GM06990 (cell line): ENCODE measurements around the gene IFNAR1.

Experiments used
- DNase-seq: peaks from one replicate; pipeline ENCODE4 v3.0.0-alpha.2; 2011; ENCODE audit not compliant: insufficient read length; ENCODE audit errors: extremely low read depth
- H3K27me3 ChIP-seq: replicated peaks from 2 replicates; pipeline ENCODE4 v1.6.0; 2011; ENCODE audit warnings: low read length; ENCODE audit not compliant: control insufficient read depth, insufficient read depth
- H3K36me3 ChIP-seq: 2 replicates; pipeline ENCODE4 v1.5.1; 2011; ENCODE audit warnings: low read length; ENCODE audit not compliant: control insufficient read depth, insufficient read depth
- H3K4me3 ChIP-seq: replicated peaks from 2 replicates; pipeline ENCODE4 v1.5.1; 2011; ENCODE audit warnings: low read depth, mild to moderate bottlenecking, control low read depth, low read length
- CTCF ChIP-seq: IDR thresholded peaks from 2 replicates; pipeline ENCODE4 v1.5.1; 2011; ENCODE audit warnings: low read length, control low read depth, mild to moderate bottlenecking, inconsistent platforms; ENCODE audit not compliant: insufficient read depth, poor library complexity, severe bottlenecking

Gene IFNAR1

GRCh38 chr21:33286076-33286475 lies 38.7 kb upstream of the IFNAR1 start:
- no peak for DNase-seq
- Histone ChIP-seq H3K27me3 (no peaks in the 10 kb centered on the region), H3K4me3 (no peak overlapping the region), H3K36me3 (peaks cover 38% of the 10 kb centered on the region)
- no peak for TF ChIP-seq CTCF

GRCh38 chr21:33286600-33287456 lies 37.9 kb upstream of the IFNAR1 start:
- no peak for TF ChIP-seq CTCF
- Histone ChIP-seq H3K36me3 (peaks cover 38% of the 10 kb centered on the region), H3K27me3 (no peaks in the 10 kb centered on the region), H3K4me3 (no peak overlapping the region)
- DNase-seq, result no peak

- H3K36me3 ChIP-seq, result peaks cover 35% of the 10 kb centered on the region
These were observed 35.5 kb upstream of the IFNAR1 start for GRCh38 chr21:33289199-33289819.

GRCh38 chr21:33290441-33290840 lies 34.3 kb upstream of the IFNAR1 start:
- Histone ChIP-seq H3K36me3 (peaks cover 34% of the 10 kb centered on the region), H3K27me3 (no peaks in the 10 kb centered on the region), H3K4me3 (no peak overlapping the region)
- no peak for DNase-seq
- TF ChIP-seq CTCF, result no peak

More at GRCh38 chr21:33289199-33289819, 35.5 kb upstream of the IFNAR1 start:
- no peak for TF ChIP-seq CTCF
- DNase-seq, result no peak
- no peaks in the 10 kb centered on the region for H3K27me3 ChIP-seq
- H3K4me3 ChIP-seq, result no peak overlapping the region

- Histone ChIP-seq H3K4me3 (no peak overlapping the region), H3K36me3 (peaks cover 31% of the 10 kb centered on the region), H3K27me3 (no peaks in the 10 kb centered on the region)
- TF ChIP-seq CTCF, result no peak
- DNase-seq, result no peak
These were observed 33.1 kb upstream of the IFNAR1 start for GRCh38 chr21:33291686-33292085.
